Measurements from ENCODE around the gene RASGRP2.

Gene RASGRP2

DNA sequence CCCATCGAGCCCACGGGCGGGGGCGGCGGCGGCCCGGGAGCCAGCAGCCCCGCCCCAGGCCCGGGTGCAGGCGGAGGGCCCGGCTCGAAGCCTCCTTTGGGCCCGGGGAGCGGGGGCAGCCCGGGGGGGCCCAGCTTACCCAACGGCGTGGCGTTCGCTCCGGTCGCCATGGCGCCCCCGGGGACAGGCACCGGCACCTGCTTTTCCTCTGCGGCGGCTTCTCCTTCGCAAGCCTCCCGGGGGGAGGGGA is 34.2 kb upstream of the RASGRP2 start:
- Mint-ChIP-seq H3K36me3 (ENCODE audit: low read depth) (peaks cover 44% of the 10 kb centered on the region), H3K27ac (peak overlapping the region in 2 of 3 experiments; percentile 96 to 98), H3K27me3 (ENCODE audit: low read depth) (no peaks in the 10 kb centered on the region), H3K4me3 (peak overlapping the region; percentile 85 to 88 (median 86)), H3K9me3 (no peaks in the 10 kb centered on the region), H3K4me1 (peaks cover 46% of the 10 kb centered on the region)
- TF ChIP-seq, protein P1, sequence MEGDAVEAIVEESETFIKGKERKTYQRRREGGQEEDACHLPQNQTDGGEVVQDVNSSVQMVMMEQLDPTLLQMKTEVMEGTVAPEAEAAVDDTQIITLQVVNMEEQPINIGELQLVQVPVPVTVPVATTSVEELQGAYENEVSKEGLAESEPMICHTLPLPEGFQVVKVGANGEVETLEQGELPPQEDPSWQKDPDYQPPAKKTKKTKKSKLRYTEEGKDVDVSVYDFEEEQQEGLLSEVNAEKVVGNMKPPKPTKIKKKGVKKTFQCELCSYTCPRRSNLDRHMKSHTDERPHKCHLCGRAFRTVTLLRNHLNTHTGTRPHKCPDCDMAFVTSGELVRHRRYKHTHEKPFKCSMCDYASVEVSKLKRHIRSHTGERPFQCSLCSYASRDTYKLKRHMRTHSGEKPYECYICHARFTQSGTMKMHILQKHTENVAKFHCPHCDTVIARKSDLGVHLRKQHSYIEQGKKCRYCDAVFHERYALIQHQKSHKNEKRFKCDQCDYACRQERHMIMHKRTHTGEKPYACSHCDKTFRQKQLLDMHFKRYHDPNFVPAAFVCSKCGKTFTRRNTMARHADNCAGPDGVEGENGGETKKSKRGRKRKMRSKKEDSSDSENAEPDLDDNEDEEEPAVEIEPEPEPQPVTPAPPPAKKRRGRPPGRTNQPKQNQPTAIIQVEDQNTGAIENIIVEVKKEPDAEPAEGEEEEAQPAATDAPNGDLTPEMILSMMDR (IDR thresholded peaks at IDR 0.05; ENCODE audit: unreplicated experiment in 3 of 3): no peak

DNA sequence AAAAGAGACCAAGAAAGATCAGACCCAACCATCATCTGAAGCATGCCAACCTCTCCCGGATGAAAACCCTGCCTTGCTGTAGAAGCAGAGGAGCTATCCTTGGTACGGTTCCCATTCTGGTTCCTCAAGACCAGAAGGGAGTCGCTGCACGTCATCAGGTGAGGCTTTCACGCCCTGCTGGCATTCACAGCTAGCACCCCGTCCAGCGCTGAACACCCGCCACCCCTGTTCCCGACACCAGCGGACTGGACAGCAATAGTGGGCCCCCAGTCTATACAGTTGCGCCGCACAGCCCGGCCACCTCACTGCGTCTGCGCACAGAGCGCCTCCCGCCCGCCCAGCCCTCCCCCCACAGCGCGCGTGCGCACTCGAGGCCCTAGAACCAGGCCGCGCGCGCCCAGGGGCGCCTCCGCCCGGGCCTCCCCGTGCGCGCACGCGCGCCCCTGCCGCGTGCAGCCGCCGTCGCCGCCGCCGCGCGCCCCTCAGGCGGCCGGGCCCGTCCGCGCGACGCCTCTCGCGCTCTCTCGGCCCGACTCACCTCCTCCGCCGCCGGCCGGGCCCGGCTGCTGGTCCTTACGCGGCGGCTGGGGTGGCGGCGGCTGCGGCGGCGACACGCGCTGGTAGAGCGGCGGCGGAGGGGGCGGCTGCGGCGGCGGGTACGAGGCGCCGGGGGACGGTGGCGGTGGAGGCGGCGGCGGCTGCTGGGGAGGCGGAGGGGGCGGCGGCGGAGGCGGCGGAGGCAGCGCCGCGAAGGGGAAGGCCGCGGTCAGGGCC is 33.7 kb upstream of the RASGRP2 start:
- peak overlapping the region; percentile 86 to 99 (median 98) for H3K4me3 Mint-ChIP-seq
- H3K9me3 Mint-ChIP-seq: no peaks in the 10 kb centered on the region
- TF ChIP-seq, protein P1 (IDR thresholded peaks at IDR 0.05; ENCODE audit: unreplicated experiment in 3 of 3): no peak
- H3K4me1 Mint-ChIP-seq: peaks cover 47% of the 10 kb centered on the region
- peaks cover 49% of the 10 kb centered on the region for H3K36me3 Mint-ChIP-seq (ENCODE audit: low read depth)
- peak overlapping the region; percentile 78 to 98 (median 95) for H3K27ac Mint-ChIP-seq
- no peaks in the 10 kb centered on the region for H3K27me3 Mint-ChIP-seq (ENCODE audit: low read depth)

DNA sequence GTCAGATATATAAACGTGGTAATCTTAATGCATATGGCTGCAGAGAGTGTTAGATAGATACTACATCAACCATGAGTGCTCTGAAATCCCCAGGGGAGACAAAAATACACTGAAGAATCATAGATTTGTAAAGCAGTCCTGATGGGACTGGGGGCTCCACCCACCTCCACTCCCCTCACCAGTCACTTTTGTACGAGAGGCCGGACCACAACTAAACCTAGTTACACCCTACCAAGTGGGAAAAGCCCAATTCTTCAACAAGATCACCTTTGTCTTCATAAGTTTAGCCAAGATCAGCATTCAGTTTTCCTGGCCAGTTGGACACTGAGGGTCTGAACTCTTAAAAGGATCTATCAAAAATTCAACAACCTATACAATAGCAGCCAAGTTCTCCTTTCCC is 32.9 kb upstream of the RASGRP2 start:
- H3K27me3 Mint-ChIP-seq (ENCODE audit: low read depth): no peaks in the 10 kb centered on the region
- no peaks in the 10 kb centered on the region for H3K9me3 Mint-ChIP-seq
- H3K36me3 Mint-ChIP-seq (ENCODE audit: low read depth): peaks cover 56% of the 10 kb centered on the region
- peaks cover 54% of the 10 kb centered on the region for H3K4me1 Mint-ChIP-seq
- TF ChIP-seq, protein P1 (IDR thresholded peaks at IDR 0.05; ENCODE audit: unreplicated experiment in 3 of 3): no peak
- H3K27ac Mint-ChIP-seq: peak overlapping the region; percentile 78 to 98 (median 95)
- peak overlapping the region; percentile 86 to 99 (median 98) for H3K4me3 Mint-ChIP-seq

DNA sequence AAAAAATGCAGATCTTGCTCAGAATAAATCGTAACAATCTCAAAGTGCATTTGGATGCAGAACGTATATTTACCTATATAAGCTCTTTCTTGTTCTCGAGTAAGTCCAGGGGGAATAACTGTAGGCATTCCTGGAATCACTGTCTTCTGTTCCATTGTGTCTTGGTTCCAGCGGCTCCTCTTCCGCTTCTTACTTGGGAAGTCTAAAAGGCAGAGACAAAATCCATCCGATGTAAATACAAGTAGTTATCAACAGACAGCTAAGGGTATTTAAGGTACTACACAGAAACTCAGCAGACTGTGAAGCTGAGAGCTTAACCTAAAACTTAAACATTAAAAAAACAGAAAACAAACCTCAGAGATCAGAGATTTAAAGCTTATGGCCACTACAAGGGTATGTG is 32.5 kb upstream of the RASGRP2 start:
- TF ChIP-seq, protein P1 (IDR thresholded peaks at IDR 0.05; ENCODE audit: unreplicated experiment in 3 of 3): no peak
- Mint-ChIP-seq H3K27me3 (ENCODE audit: low read depth) (no peaks in the 10 kb centered on the region), H3K4me3 (peak overlapping the region; percentile 86 to 99 (median 98))

DNA sequence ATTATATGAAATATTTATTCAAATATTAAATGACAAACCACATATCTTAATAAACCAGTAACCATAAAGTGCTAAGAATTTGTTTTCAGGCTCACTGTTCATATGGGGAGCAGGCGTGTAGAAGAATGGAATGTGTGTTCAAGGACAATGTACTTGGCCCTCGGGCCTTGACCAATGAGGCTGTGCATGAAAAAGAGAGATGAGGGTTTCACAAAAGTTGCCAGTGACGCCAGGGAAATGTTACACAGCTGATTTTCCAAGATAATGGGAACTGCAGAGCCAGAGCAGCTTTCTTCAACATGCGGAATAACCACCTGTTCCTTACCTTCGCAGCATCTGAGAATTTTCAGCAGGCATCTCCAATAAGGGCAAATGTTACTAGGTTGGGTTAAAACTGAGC is 30.2 kb upstream of the RASGRP2 start:
- Mint-ChIP-seq H3K36me3 (ENCODE audit: low read depth) (peaks cover 83% of the 10 kb centered on the region), H3K27ac (no peak overlapping the region), H3K27me3 (ENCODE audit: low read depth) (no peaks in the 10 kb centered on the region), H3K4me3 (peak overlapping the region; percentile 27 to 74 (median 66)), H3K4me1 (peaks cover 67% of the 10 kb centered on the region), H3K9me3 (no peaks in the 10 kb centered on the region)
- TF ChIP-seq, protein P1 (IDR thresholded peaks at IDR 0.05; ENCODE audit: unreplicated experiment in 3 of 3): no peak

More for the DNA sequence above, 32.5 kb upstream of the RASGRP2 start:
- peaks cover 61% of the 10 kb centered on the region for H3K36me3 Mint-ChIP-seq (ENCODE audit: low read depth)
- peak overlapping the region; percentile 78 to 98 (median 95) for H3K27ac Mint-ChIP-seq
- no peaks in the 10 kb centered on the region for H3K9me3 Mint-ChIP-seq
- peaks cover 59% of the 10 kb centered on the region for H3K4me1 Mint-ChIP-seq
